B cell (primary cell): ENCODE measurements around the gene MYOM3.

Experiments
- EZH2 ChIP-seq: IDR thresholded peaks from 2 replicates; pipeline ENCODE4 v1.6.1; 2012; ENCODE audit warnings: borderline replicate concordance, low read depth, mild to moderate bottlenecking, moderate library complexity, low read length; ENCODE audit not compliant: insufficient read depth, poor library complexity, severe bottlenecking
- TF ChIP-seq, protein P1 (sequence below): fragments of 200-600 bp; IDR thresholded peaks from one replicate; pipeline ENCODE4 v1.8.0; 2022; ENCODE audit warnings: antibody characterized with exemption, mild to moderate bottlenecking

DNA sequence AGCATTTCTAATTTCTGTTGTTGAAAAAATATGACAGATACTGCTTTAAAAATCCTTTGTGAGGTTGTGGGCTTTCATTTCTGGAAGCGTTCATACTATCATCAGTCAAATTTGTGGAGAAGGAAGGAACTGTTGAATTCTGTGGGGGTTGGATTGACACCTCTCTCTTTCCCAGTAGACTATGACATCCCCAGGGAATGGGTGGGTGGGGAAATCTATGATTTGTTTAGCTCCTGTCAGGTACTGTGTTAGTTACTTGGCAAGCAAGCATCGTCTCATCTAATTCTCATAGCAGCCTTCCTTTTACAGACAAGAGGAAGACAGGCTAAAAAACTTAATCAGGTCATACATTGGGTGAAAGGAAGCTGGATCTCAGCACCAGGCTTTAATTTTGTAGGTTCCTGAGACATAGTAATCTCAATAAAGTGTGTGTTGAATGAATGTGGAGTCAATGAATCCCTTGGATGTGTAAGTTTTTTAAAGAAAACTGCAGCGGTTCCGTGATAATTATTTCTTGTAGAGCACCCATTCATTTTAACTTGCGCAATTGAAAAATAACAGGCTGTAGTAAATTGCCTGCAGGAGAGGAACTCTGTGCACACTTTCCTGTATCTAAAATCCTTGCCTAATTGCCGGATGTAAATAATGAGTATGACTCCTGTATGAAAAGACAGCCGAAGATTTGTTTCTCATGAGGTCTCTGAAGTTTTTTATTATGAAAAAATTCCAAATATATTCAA lies 60.6 kb downstream of the MYOM3 start:
- TF ChIP-seq, protein P1, sequence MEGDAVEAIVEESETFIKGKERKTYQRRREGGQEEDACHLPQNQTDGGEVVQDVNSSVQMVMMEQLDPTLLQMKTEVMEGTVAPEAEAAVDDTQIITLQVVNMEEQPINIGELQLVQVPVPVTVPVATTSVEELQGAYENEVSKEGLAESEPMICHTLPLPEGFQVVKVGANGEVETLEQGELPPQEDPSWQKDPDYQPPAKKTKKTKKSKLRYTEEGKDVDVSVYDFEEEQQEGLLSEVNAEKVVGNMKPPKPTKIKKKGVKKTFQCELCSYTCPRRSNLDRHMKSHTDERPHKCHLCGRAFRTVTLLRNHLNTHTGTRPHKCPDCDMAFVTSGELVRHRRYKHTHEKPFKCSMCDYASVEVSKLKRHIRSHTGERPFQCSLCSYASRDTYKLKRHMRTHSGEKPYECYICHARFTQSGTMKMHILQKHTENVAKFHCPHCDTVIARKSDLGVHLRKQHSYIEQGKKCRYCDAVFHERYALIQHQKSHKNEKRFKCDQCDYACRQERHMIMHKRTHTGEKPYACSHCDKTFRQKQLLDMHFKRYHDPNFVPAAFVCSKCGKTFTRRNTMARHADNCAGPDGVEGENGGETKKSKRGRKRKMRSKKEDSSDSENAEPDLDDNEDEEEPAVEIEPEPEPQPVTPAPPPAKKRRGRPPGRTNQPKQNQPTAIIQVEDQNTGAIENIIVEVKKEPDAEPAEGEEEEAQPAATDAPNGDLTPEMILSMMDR: no peak
- TF ChIP-seq EZH2: no peak
